Measurements from ENCODE around the gene EXOC2. TPM values are rescaled to one million over a fixed set of nuclear protein-coding genes. Genes with fewer than 3 reads are reported as not detected.

EXOC2 gene
- total RNA-seq, 1 donor from 2014 or later = 29.2 TPM

DNA sequence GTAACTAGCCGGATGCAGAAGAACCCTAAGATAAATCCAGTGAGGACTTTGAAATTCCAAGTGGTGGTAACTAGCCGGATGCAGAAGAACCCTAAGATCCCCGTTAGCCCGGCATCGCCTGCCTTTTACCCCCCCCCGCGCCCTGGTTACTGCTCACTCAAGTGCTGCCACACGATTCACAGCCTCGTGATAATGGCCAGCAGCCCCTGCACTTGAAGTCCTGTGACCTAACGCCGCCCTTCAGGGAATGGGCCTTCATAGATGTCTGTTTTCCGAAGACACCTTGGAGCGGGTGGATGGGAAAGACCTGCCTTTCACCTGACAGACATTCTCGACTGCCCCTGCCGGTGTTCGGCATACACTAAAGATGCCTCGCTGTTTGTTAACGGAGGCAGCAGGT lies 163.9 kb downstream of the EXOC2 start:
- Histone ChIP-seq H3K36me3 (ENCODE audit: control insufficient read depth, insufficient read depth, low read length) (peaks cover 3% of the 10 kb centered on the region), H3K4me3 (ENCODE audit: low read depth, low read length) (no peak overlapping the region), H3K27me3 (ENCODE audit: control insufficient read depth, insufficient read depth, low read length) (no peaks in the 10 kb centered on the region)
- FAIRE-seq (no peak), DNase-seq (ENCODE audit: low read depth) (no peak)
- TF ChIP-seq, protein P1, sequence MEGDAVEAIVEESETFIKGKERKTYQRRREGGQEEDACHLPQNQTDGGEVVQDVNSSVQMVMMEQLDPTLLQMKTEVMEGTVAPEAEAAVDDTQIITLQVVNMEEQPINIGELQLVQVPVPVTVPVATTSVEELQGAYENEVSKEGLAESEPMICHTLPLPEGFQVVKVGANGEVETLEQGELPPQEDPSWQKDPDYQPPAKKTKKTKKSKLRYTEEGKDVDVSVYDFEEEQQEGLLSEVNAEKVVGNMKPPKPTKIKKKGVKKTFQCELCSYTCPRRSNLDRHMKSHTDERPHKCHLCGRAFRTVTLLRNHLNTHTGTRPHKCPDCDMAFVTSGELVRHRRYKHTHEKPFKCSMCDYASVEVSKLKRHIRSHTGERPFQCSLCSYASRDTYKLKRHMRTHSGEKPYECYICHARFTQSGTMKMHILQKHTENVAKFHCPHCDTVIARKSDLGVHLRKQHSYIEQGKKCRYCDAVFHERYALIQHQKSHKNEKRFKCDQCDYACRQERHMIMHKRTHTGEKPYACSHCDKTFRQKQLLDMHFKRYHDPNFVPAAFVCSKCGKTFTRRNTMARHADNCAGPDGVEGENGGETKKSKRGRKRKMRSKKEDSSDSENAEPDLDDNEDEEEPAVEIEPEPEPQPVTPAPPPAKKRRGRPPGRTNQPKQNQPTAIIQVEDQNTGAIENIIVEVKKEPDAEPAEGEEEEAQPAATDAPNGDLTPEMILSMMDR (IDR thresholded peaks at IDR 0.05; ENCODE audit: insufficient read depth, low read length, severe bottlenecking) = no peak

DNA sequence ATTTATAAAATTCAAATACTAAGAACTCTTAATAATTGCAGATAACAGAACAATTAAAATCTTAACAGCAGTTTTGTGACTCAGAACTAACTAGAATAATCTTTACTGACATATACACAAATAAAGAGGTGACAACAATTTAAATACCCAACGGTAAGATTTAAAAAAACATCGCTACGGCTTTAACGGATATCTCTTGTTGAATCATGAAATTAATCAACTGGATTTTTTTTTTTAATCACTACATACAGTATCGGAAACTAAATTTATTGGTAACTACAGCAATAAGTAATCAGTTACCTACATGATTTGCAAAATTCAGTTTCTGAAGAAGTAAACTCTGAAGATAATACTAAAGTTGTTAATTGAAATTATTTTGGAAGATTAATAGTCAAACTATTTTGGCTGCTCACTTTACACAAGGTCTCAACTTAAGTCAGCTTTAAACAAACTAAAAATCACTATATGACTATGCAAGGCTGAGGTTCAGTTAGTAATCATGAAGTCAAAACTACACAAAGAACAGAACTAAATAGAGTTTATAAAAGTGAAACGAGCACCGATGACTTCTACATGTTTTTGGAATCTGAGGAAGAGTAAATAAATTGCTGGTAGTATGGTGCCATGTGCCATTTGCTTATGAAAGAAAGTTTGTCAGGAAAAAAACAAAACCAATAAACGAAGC lies 164.8 kb downstream of the EXOC2 start:
- FAIRE-seq = no peak
- Histone ChIP-seq H3K4me3 (ENCODE audit: low read depth, low read length) (no peak overlapping the region), H3K36me3 (ENCODE audit: control insufficient read depth, insufficient read depth, low read length) (peaks cover 1% of the 10 kb centered on the region), H3K27me3 (ENCODE audit: control insufficient read depth, insufficient read depth, low read length) (no peaks in the 10 kb centered on the region)
- TF ChIP-seq, protein P1 (IDR thresholded peaks at IDR 0.05; ENCODE audit: insufficient read depth, low read length, severe bottlenecking) = no peak
- no peak for DNase-seq (ENCODE audit: low read depth)

DNA sequence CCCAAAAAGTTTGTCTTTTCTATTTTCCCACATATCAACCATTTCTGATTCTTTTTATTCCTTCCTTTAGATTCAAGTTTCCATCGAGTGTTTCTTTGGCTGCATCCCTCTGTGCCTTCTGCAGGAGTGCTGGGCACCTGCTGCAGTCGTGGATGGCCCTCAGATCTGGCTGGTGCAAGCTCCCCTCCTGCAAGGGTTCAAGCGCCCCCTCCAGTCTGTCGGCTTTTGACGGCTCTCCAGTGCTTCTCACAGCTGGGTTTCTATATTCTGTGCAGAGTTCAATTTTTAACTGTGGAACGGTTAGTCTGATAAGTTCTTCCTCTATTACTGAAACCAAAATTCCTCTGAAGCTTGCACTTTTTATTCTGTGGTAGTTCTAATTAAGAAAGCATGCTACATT lies 168.1 kb downstream of the EXOC2 start:
- no peak for FAIRE-seq
- Histone ChIP-seq H3K4me3 (ENCODE audit: low read depth, low read length) (no peak overlapping the region), H3K36me3 (ENCODE audit: control insufficient read depth, insufficient read depth, low read length) (peaks cover 4% of the 10 kb centered on the region), H3K27me3 (ENCODE audit: control insufficient read depth, insufficient read depth, low read length) (no peaks in the 10 kb centered on the region)
- DNase-seq (ENCODE audit: low read depth) = no peak
- TF ChIP-seq, protein P1 (IDR thresholded peaks at IDR 0.05; ENCODE audit: insufficient read depth, low read length, severe bottlenecking) = no peak

DNA sequence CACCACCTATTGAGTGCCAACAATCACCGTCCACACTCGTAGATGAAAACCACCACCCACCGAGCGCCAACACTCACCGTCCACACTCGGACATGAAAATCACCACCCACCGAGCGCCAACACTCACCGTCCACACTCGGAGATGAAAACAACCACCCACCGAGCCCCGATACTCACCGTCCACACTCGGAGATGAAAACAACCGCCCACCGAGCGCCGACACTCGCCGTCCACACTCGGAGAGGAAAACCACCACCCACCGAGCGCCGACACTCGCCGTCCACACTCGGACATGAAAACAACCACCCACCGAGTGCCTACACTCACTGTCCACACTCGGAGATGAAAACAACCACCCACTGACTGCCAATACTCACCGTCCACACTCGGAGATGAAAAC lies 172.1 kb downstream of the EXOC2 start:
- Histone ChIP-seq H3K36me3 (ENCODE audit: control insufficient read depth, insufficient read depth, low read length) (peaks cover 4% of the 10 kb centered on the region), H3K4me3 (ENCODE audit: low read depth, low read length) (no peak overlapping the region), H3K27me3 (ENCODE audit: control insufficient read depth, insufficient read depth, low read length) (no peaks in the 10 kb centered on the region)
- TF ChIP-seq, protein P1 (IDR thresholded peaks at IDR 0.05; ENCODE audit: insufficient read depth, low read length, severe bottlenecking) = no peak
- peak; percentile 72 for FAIRE-seq
- DNase-seq (ENCODE audit: low read depth) = no peak

DNA sequence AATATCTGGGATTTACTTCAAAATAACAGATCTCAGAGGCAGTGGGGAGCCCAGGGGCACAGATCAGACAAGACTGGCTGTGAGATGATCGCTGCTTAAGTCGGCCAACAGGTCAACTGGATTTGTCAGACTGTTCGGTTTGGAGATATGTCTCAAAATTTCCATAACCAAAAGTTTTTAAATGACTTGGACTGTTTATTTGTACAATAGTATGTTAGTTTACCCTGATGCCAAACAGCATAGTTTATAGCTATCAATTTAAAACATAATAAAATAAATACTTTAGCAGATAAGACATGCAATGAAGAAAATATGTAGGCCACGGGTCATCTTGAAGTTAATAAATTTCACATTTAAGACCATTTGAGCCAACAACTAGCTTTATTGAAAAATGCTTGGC lies 174.7 kb downstream of the EXOC2 start:
- peaks cover 4% of the 10 kb centered on the region for H3K36me3 ChIP-seq (ENCODE audit: control insufficient read depth, insufficient read depth, low read length)
- DNase-seq (ENCODE audit: low read depth) (no peak), FAIRE-seq (no peak)
- H3K27me3 ChIP-seq (ENCODE audit: control insufficient read depth, insufficient read depth, low read length) = no peaks in the 10 kb centered on the region
- H3K4me3 ChIP-seq (ENCODE audit: low read depth, low read length) = no peak overlapping the region
- TF ChIP-seq, protein P1 (IDR thresholded peaks at IDR 0.05; ENCODE audit: insufficient read depth, low read length, severe bottlenecking) = no peak

DNA sequence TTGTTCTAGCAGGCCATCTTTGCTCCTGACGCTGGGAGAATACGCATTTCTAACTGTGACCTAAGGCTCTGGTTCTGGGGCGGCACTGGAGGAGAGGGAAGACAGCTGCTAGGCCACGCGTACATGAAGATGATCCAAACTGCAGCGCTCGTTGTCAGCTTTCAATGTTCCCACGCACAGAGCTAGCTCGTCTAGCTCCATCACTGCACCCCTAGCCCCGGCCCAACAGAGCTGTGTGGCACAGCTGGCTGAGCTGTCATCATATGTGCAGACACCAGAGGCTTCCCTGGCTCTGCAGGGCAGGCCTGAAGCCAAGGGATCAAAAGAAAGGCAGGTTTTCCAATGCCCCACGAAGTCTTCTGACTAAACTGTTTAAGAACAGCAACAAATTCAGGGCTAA lies 176.7 kb downstream of the EXOC2 start:
- TF ChIP-seq, protein P1 (IDR thresholded peaks at IDR 0.05; ENCODE audit: insufficient read depth, low read length, severe bottlenecking) = no peak
- FAIRE-seq = no peak
- no peak overlapping the region for H3K4me3 ChIP-seq (ENCODE audit: low read depth, low read length)
- DNase-seq (ENCODE audit: low read depth) = no peak
- no peaks in the 10 kb centered on the region for H3K27me3 ChIP-seq (ENCODE audit: control insufficient read depth, insufficient read depth, low read length)
- H3K36me3 ChIP-seq (ENCODE audit: control insufficient read depth, insufficient read depth, low read length) = peaks cover 1% of the 10 kb centered on the region
